HCT116 (cell line): ENCODE results near the gene ALOX15. TPM values are rescaled to one million over a fixed set of nuclear protein-coding genes. Genes with fewer than 3 reads are reported as not detected.

Source experiments
- ATAC-seq: fragments of 200-7000 bp; cut with Tn5 transposase; 2 replicates; pipeline ENCODE4 v1.9.1; 2020; ENCODE audit warnings: mild to moderate bottlenecking, moderate library complexity
- BruUV-seq: library from RNA; stranded (reverse); fragments of 400-500 nt; replicated peaks from 2 replicates; lab custom pipeline; 2021; lab: Mats Ljungman, UMichigan
- CTCF ChIA-PET: fragments of 300-600 bp; sonication (Branson Sonifier 250); formaldehyde crosslinking; loops from one replicate; lab custom pipeline; 2021; ENCODE audit warnings: antibody characterized with exemption; lab: Charles Lee
- POLR2A ChIA-PET: fragments of 300-600, 350-600 bp; sonication (Branson Sonifier 250); formaldehyde crosslinking; loops from one replicate; lab custom pipeline; 2021; ENCODE audit warnings: antibody characterized with exemption; lab: Charles Lee
- RAD21 ChIA-PET, 2 experiments: fragments of 300-600 bp; sonication (Branson Sonifier 250); formaldehyde crosslinking; loops; one replicate each; lab custom pipeline; 2023; ENCODE audit warnings: low total read pairs in 2 of 2; ENCODE audit not compliant: uncharacterized antibody in 2 of 2, unreplicated experiment in 2 of 2, low non-redundant PET in 1 of 2; lab: Charles Lee
- DNase-seq: peaks from one replicate; pipeline ENCODE4 v3.0.0-alpha.2; 2010; ENCODE audit warnings: low read depth, low spot score
- H2AFZ ChIP-seq: fragments of 200-600 bp; shearing (Covaris generic), sonication (generic); 2 replicates; pipeline ENCODE4 v1.6.1; 2017; ENCODE audit warnings: low read depth, mixed run types, mixed read lengths, antibody characterized with exemption, low read length; ENCODE audit not compliant: poor library complexity, severe bottlenecking
- H3K27ac ChIP-seq: 2 replicates; pipeline ENCODE4 v1.5.1; 2012; ENCODE audit warnings: low read depth, low read length
- H3K27me3 ChIP-seq: fragments of 200-600 bp; sonication (generic); 2 replicates; pipeline ENCODE4 v1.6.1; 2016; ENCODE audit warnings: mixed run types, low read length, mixed read lengths; ENCODE audit not compliant: insufficient read depth
- H3K36me3 ChIP-seq, 2 experiments: fragments of 200-500 bp in 1 of 2; fragments of 200-600 bp in 1 of 2; sonication (Bioruptor generic) in 1 of 2; sonication (generic) in 1 of 2; 2 replicates each; pipeline versions ENCODE4 v1.5.1 to v1.6.1; 2014 to 2016; ENCODE audit warnings: low read length in 2 of 2, inconsistent platforms in 1 of 2, mixed read lengths in 1 of 2, mixed run types in 1 of 2; ENCODE audit not compliant: insufficient read depth in 2 of 2, control insufficient read depth in 1 of 2
- H3K4me1 ChIP-seq, 2 experiments: fragments of 200-600 bp in 1 of 2; sonication (generic) in 1 of 2; 2 replicates each; pipeline versions ENCODE4 v1.5.1 to v1.6.1; 2012 to 2017; ENCODE audit warnings: low read length in 2 of 2, inconsistent platforms in 1 of 2, mild to moderate bottlenecking in 1 of 2, mixed read lengths in 1 of 2, mixed run types in 1 of 2, moderate library complexity in 1 of 2; ENCODE audit not compliant: insufficient read depth in 2 of 2, control insufficient read depth in 1 of 2
- H3K4me2 ChIP-seq: fragments of 200-600 bp; sonication (generic); 2 replicates; pipeline ENCODE4 v1.6.1; 2017; ENCODE audit warnings: mixed run types, low read length, mixed read lengths
- H3K4me3 ChIP-seq, 2 experiments: fragments of 200-600 bp in 1 of 2; sonication (generic) in 1 of 2; replicated peaks in 1 of 2; 2 replicates each; pipeline ENCODE4 v1.5.1; 2011 to 2016; ENCODE audit warnings: low read length in 2 of 2, control low read depth in 1 of 2, low read depth in 1 of 2, mild to moderate bottlenecking in 1 of 2, mixed read lengths in 1 of 2, mixed run types in 1 of 2
- H3K79me2 ChIP-seq: fragments of 200-600 bp; sonication (generic); 2 replicates; pipeline ENCODE4 v1.6.1; 2017; ENCODE audit warnings: mild to moderate bottlenecking, mixed run types, low read length, moderate library complexity, mixed read lengths; ENCODE audit not compliant: insufficient read depth
- H3K9ac ChIP-seq: fragments of 200-600 bp; sonication (generic); 2 replicates; pipeline ENCODE4 v1.6.1; 2016; ENCODE audit warnings: low read length, mixed read lengths
- H3K9me2 ChIP-seq: fragments of 200-600 bp; sonication (generic), shearing (Covaris generic); 2 replicates; pipeline ENCODE4 v1.6.1; 2017; ENCODE audit warnings: mixed run types, mild to moderate bottlenecking, moderate library complexity; ENCODE audit not compliant: insufficient read depth
- H3K9me3 ChIP-seq, 2 experiments: fragments of 200-500 bp in 1 of 2; fragments of 200-600 bp in 1 of 2; sonication (Bioruptor generic) in 1 of 2; sonication (generic) in 1 of 2; 2 replicates each; pipeline ENCODE4 v1.6.1; 2014 to 2017; ENCODE audit warnings: low read length in 2 of 2, mixed read lengths in 2 of 2, inconsistent platforms in 1 of 2, low read depth in 1 of 2, mild to moderate bottlenecking in 1 of 2, mixed run types in 1 of 2, moderate library complexity in 1 of 2; ENCODE audit not compliant: control insufficient read depth in 1 of 2, insufficient read depth in 1 of 2
- H4K20me1 ChIP-seq: fragments of 200-600 bp; sonication (generic), shearing (Covaris generic); 2 replicates; pipeline ENCODE4 v1.6.1; 2017; ENCODE audit warnings: mixed run types, mild to moderate bottlenecking, moderate library complexity; ENCODE audit not compliant: insufficient read depth
- CBX3 ChIP-seq: IDR thresholded peaks from 2 replicates; pipeline ENCODE4 v1.6.1; 2012; ENCODE audit warnings: low read depth
- ELF1 ChIP-seq: IDR thresholded peaks from 2 replicates; pipeline ENCODE4 v1.6.1; 2012; ENCODE audit warnings: low read depth, borderline replicate concordance
- EZH2 ChIP-seq: fragments of 200-600 bp; sonication (generic); IDR thresholded peaks from 2 replicates; pipeline ENCODE4 v1.6.1; 2017; ENCODE audit warnings: antibody characterized with exemption, mixed run types
- FOSL1 ChIP-seq: IDR thresholded peaks from 2 replicates; pipeline ENCODE4 v1.6.1; 2012; ENCODE audit warnings: low read depth
- POLR2A ChIP-seq: IDR thresholded peaks from 2 replicates; pipeline ENCODE4 v1.7.0; 2011; ENCODE audit warnings: borderline replicate concordance; ENCODE audit not compliant: insufficient read depth, insufficient read length; ENCODE audit errors: extremely low read depth
- SIN3A ChIP-seq: IDR thresholded peaks from 2 replicates; pipeline ENCODE4 v1.6.1; 2012; ENCODE audit warnings: low read depth
- SRF ChIP-seq: IDR thresholded peaks from 2 replicates; pipeline ENCODE4 v1.6.1; 2012; ENCODE audit warnings: low read depth
- TCF7L2 ChIP-seq: IDR thresholded peaks from 2 replicates; pipeline ENCODE4 v1.7.0; 2011; ENCODE audit warnings: borderline replicate concordance, inconsistent platforms; ENCODE audit not compliant: insufficient read depth, insufficient read length; ENCODE audit errors: extremely low read depth
- YY1 ChIP-seq: IDR thresholded peaks from 2 replicates; pipeline ENCODE4 v1.6.1; 2011; ENCODE audit warnings: low read length, low read depth, moderate library complexity, mild to moderate bottlenecking; ENCODE audit not compliant: insufficient replicate concordance; ENCODE audit errors: extremely low read depth
- ZFX ChIP-seq: fragments of 450-650 bp; IDR thresholded peaks from 2 replicates; pipeline ENCODE4 v1.6.1; 2017
- intact Hi-C: fragments of 100-400 bp; cut with micrococcal nuclease; formaldehyde crosslinking; loops from 2 replicates; pipeline ENCODE4 v1.10.0; 2022
- total RNA-seq: library from RNA; stranded (reverse); gene quantifications from one replicate; pipeline ENCODE4 v1.2.1, GENCODE V29; 2021; ENCODE audit not compliant: unreplicated experiment
- TF ChIP-seq, protein P1 (sequence below): IDR thresholded peaks from 2 replicates; pipeline ENCODE4 v1.6.1; 2012; ENCODE audit warnings: low read depth
- TF ChIP-seq, protein P2 (sequence below): IDR thresholded peaks from 2 replicates; pipeline ENCODE4 v1.6.1; 2012
- TF ChIP-seq, protein P3 (sequence below): IDR thresholded peaks from 2 replicates; pipeline ENCODE4 v1.6.1; 2011; ENCODE audit warnings: mild to moderate bottlenecking, low read length, moderate library complexity; ENCODE audit not compliant: insufficient replicate concordance; ENCODE audit errors: extremely low read depth

The ALOX15 gene
- total RNA-seq, 1 experiment from 2014 or later: 0.57 TPM

- no peak for TF ChIP-seq SIN3A
- no peak for TF ChIP-seq EZH2
- TF ChIP-seq, all 23 proteins: peak for 0
- ATAC-seq (no peak), DNase-seq (no peak)
- H2AFZ ChIP-seq: no peak overlapping the region
- no peak overlapping the region for H3K27ac ChIP-seq
- ChIA-PET RAD21 (no interaction called here), POLR2A (interaction anchor here (0.8 kb wide), 1 partner anchor 75 kb away, joined by 3 read pairs; the partner anchor contains the start of gene ARRB2), CTCF (no interaction called here)
- H4K20me1 ChIP-seq: no peaks in the 10 kb centered on the region
- H3K9ac ChIP-seq: no peak overlapping the region
- intact Hi-C loops: no loop called here
- H3K79me2 ChIP-seq: no peaks in the 10 kb centered on the region
- no peaks in the 10 kb centered on the region for H3K36me3 ChIP-seq
- H3K9me2 ChIP-seq: no peaks in the 10 kb centered on the region
- peaks cover 3 to 7% of the 10 kb centered on the region in 2 experiments; a peak in 2 of 4 replicates for H3K4me1 ChIP-seq
- no peaks in the 10 kb centered on the region for H3K9me3 ChIP-seq
- no peaks in the 10 kb centered on the region for H3K27me3 ChIP-seq
- no peak overlapping the region for H3K4me2 ChIP-seq
- no peak overlapping the region for H3K4me3 ChIP-seq
- BruUV-seq: no TSS peak
Observed at GRCh38 chr17:4635823-4636375, 5.6 kb downstream of the ALOX15 start.

GRCh38 chr17:4634976-4635375, 6.5 kb downstream of the ALOX15 start:
- BruUV-seq: no TSS peak
- ChIA-PET POLR2A (no interaction called here), CTCF (no interaction called here)
- no peak overlapping the region for H3K4me2 ChIP-seq
- no peaks in the 10 kb centered on the region for H3K9me3 ChIP-seq
- intact Hi-C loops: no loop called here
- no peak overlapping the region for H3K4me3 ChIP-seq
- TF ChIP-seq SRF (no peak), ZFX (no peak), CBX3 (no peak), TCF7L2 (no peak), SIN3A (no peak), YY1 (no peak), ELF1 (no peak), POLR2A (no peak), FOSL1 (no peak)
- TF ChIP-seq, protein P1, sequence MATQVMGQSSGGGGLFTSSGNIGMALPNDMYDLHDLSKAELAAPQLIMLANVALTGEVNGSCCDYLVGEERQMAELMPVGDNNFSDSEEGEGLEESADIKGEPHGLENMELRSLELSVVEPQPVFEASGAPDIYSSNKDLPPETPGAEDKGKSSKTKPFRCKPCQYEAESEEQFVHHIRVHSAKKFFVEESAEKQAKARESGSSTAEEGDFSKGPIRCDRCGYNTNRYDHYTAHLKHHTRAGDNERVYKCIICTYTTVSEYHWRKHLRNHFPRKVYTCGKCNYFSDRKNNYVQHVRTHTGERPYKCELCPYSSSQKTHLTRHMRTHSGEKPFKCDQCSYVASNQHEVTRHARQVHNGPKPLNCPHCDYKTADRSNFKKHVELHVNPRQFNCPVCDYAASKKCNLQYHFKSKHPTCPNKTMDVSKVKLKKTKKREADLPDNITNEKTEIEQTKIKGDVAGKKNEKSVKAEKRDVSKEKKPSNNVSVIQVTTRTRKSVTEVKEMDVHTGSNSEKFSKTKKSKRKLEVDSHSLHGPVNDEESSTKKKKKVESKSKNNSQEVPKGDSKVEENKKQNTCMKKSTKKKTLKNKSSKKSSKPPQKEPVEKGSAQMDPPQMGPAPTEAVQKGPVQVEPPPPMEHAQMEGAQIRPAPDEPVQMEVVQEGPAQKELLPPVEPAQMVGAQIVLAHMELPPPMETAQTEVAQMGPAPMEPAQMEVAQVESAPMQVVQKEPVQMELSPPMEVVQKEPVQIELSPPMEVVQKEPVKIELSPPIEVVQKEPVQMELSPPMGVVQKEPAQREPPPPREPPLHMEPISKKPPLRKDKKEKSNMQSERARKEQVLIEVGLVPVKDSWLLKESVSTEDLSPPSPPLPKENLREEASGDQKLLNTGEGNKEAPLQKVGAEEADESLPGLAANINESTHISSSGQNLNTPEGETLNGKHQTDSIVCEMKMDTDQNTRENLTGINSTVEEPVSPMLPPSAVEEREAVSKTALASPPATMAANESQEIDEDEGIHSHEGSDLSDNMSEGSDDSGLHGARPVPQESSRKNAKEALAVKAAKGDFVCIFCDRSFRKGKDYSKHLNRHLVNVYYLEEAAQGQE: no peak
- TF ChIP-seq, protein P2, sequence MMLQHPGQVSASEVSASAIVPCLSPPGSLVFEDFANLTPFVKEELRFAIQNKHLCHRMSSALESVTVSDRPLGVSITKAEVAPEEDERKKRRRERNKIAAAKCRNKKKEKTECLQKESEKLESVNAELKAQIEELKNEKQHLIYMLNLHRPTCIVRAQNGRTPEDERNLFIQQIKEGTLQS: no peak
- TF ChIP-seq, protein P3, sequence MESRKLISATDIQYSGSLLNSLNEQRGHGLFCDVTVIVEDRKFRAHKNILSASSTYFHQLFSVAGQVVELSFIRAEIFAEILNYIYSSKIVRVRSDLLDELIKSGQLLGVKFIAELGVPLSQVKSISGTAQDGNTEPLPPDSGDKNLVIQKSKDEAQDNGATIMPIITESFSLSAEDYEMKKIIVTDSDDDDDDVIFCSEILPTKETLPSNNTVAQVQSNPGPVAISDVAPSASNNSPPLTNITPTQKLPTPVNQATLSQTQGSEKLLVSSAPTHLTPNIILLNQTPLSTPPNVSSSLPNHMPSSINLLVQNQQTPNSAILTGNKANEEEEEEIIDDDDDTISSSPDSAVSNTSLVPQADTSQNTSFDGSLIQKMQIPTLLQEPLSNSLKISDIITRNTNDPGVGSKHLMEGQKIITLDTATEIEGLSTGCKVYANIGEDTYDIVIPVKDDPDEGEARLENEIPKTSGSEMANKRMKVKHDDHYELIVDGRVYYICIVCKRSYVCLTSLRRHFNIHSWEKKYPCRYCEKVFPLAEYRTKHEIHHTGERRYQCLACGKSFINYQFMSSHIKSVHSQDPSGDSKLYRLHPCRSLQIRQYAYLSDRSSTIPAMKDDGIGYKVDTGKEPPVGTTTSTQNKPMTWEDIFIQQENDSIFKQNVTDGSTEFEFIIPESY: no peak
- TF ChIP-seq, all 23 proteins: peak for 0
- H3K79me2 ChIP-seq: no peaks in the 10 kb centered on the region
- H3K36me3 ChIP-seq: no peaks in the 10 kb centered on the region
- DNase-seq (no peak), ATAC-seq (no peak)
- no peak overlapping the region for H3K9ac ChIP-seq
- H3K27me3 ChIP-seq: no peaks in the 10 kb centered on the region
- H4K20me1 ChIP-seq: no peaks in the 10 kb centered on the region
- H3K27ac ChIP-seq: no peak overlapping the region
- H2AFZ ChIP-seq: no peak overlapping the region
- RAD21 ChIA-PET: no interaction called here
- H3K4me1 ChIP-seq: peaks cover 3 to 7% of the 10 kb centered on the region in 2 experiments; a peak in 2 of 4 replicates
- no peaks in the 10 kb centered on the region for H3K9me2 ChIP-seq
